AG09319 (cell line): ENCODE results near the gene SHISA4.

Source experiments
- DNase-seq: peaks from one replicate; pipeline ENCODE4 v3.0.0-alpha.2; 2010; ENCODE audit warnings: low read depth; ENCODE audit errors: extremely low read depth
- CTCF ChIP-seq: IDR thresholded peaks from 2 replicates; pipeline ENCODE4 v1.5.1; 2011; ENCODE audit warnings: low read depth, mild to moderate bottlenecking, inconsistent platforms, low read length, moderate library complexity

Gene SHISA4

GRCh38 chr1:201889090-201889968, 631 bp downstream of the SHISA4 start:
- TF ChIP-seq CTCF = no peak
- no peak for DNase-seq

- no peak for TF ChIP-seq CTCF
- no peak for DNase-seq
Observed at GRCh38 chr1:201890223-201890622, 1.5 kb downstream of the SHISA4 start.

- no peak for DNase-seq
- TF ChIP-seq CTCF = no peak
Observed at GRCh38 chr1:201890806-201891450, 2.2 kb downstream of the SHISA4 start.

GRCh38 chr1:201891451-201892045, 2.9 kb downstream of the SHISA4 start:
- no peak for TF ChIP-seq CTCF
- DNase-seq = no peak

GRCh38 chr1:201892211-201892610, 3.5 kb downstream of the SHISA4 start:
- TF ChIP-seq CTCF = no peak
- no peak for DNase-seq

- no peak for DNase-seq
- no peak for TF ChIP-seq CTCF
Observed at GRCh38 chr1:201893431-201893830, 4.7 kb downstream of the SHISA4 start.

- no peak for DNase-seq
- TF ChIP-seq CTCF = no peak
Observed at GRCh38 chr1:201894343-201895119, 5.8 kb downstream of the SHISA4 start.
